ENCODE data around the gene TMEM50B.
A peak's percentile ranks its signal among the peaks of the same experiment; 100 is the strongest.
"Not testable (repeated sequence)": the region's sequence is repeated elsewhere in the genome, so short reads cannot be mapped to it uniquely, and the experiment has no call there.

The TMEM50B gene

DNA sequence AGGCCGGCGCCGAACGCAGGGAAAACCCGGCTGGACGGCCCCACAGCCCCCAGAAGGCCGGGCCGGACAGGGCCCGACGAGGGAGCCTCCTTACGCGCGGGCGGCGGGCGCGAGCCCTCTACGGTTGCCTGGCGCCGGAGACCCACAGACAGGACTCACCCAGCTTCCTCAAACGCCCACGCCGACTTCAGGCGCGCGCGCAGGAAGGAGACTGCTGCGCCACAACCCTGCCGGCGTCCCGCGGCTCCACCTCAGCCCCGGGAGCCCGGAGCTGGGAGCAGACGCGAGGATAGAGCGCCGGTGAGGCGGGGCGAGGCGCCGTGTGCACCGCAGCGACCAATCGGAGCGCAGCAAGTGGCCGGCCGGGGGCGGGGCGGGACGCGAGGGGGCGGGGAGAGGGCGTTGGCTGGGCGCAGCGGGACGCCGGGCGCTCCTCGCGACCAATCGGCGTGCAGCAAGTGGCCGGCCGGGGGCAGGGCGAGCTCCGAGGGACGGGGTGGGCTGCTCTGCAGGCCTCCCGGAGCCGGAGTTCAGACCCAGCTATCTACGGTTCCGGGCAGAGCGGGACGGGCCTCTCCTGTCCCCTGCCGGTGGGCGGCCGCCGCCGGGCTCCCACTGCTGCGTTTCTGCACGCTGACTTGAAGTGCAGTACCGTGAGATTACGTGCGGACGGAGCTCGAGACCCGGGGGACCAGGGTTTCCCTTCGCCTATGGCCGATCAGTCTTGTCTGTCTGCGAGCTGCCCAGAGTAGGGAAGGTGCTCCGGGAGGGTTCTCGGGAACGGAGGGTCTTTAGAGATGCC, at the start of gene TMEM50B:
TMEM50B (minus strand) TSS at position 296 of the 802 bp plus-strand sequence. CDS start 11,089 bp downstream, outside the sequence.
- peak; percentile 90 to 96 for DNase-seq

GRCh38 chr21:33522953-33523349, 43.2 kb upstream of the TMEM50B start:
- no peak for DNase-seq

- no peak for DNase-seq
Measured at GRCh38 chr21:33522297-33522952, 42.7 kb upstream of the TMEM50B start.

GRCh38 chr21:33518899-33519298, 39.1 kb upstream of the TMEM50B start:
- no peak for DNase-seq

DNA sequence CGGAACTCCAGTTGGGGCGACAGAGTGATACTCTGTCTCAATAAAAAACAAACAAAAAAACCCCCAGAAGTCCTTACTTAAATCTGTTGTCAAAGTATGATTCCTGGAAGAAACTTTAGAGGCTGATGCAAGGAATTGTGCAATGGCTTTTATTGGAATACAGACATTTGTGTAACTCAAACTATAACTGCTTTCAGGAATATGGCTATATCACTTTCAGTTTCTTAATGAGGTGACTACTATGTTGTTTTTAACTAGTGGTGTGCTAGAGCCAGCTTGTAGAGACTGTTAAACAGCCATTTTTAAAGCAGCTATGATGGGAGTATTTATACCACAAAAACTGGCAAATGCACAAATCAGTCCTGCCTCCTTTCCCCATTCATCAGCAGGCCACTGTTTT, 34.5 kb upstream of the TMEM50B start:
- DNase-seq: peak in 1 of 2 donors; percentile 6

GRCh38 chr21:33512481-33512880, 32.7 kb upstream of the TMEM50B start:
- DNase-seq: no peak

GRCh38 chr21:33511639-33512038, 31.9 kb upstream of the TMEM50B start:
- no peak for DNase-seq

- no peak for DNase-seq
Measured at GRCh38 chr21:33510826-33511225, 31.1 kb upstream of the TMEM50B start.

- DNase-seq: not testable (repeated sequence)
Measured at GRCh38 chr21:33507003-33507402, 27.2 kb upstream of the TMEM50B start.

DNA sequence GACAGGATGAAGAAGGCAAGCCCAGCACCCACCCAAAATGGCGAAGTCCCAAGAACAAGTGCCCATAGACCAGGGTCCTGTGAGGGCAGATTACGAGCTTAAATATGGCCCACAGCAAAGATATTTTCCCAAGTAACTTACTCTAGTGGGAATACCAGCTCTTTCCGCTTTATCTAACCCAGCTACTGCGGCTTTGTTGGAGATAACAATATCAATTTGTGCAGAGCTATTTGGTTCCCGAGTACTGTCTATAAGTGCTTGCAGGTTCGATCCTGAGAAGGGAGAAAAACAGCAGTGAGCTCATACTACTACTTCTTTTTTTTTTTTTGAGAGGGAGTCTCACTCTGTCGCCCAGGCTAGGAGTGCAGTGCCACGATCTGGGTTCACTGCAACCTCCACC, 26.1 kb upstream of the TMEM50B start:
- DNase-seq: no peak

DNA sequence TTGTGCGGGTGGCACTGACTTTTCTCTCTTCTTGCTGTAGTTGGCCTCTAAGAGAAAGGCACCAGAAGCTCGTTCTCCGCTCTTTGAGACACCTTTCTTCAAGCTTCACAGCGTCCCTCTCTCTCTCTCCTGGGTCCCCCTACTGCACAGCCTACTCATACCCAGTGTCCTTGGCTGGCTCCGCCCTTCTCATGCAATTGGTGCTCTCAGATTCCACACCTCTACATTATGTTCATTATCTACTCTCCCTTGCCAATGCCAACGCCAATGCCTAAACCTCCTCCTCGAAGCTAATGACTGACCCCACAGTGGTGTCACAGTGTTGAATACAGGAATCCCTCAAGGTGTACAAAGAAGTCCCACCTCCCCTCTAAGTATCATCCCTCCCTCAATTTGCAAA, 16.6 kb upstream of the TMEM50B start:
- DNase-seq: no peak

- DNase-seq: no peak
Measured at GRCh38 chr21:33495743-33496142, 16.0 kb upstream of the TMEM50B start.

GRCh38 chr21:33493756-33494155, 14.0 kb upstream of the TMEM50B start:
- no peak for DNase-seq

- DNase-seq: no peak
Measured at GRCh38 chr21:33492571-33492970, 12.8 kb upstream of the TMEM50B start.

DNA sequence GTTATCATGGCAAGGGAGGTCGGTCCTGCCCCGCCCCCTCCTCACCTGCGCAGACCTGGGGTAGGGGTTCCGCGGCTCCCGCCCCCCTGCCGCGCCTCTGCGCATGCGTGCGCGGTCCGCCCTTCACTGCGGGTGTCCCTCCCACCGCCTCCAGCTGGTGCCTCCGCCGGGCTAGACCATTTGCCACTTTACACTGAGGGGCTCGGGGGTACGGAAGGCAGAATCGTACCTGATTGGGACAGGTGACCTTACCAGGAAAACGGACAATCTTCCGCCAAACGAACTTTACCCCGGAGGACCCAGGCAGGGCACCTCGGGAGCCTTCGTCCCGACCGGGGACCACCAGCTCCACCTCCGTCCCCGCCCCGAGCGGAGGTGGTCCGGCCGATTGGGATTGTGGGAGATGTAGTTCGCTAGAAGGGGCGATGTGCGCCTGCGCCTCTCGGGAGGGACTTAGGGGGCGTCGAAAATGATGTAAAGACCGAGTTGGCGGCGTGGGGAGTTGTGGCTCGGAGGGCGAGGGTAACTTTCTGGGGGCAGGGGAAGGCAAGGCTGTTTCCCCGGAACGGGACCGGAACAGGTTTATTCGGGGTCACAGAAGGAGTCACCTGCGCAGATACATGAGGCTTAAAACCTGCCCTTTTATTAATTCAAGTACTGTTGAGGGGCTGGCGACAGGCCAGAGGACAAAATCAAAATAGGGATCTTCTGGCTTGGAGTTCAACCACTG, 11.8 kb upstream of the TMEM50B start, which contains the start of gene DNAJC28:
DNAJC28 (minus strand) TSS at position 344 of the 730 bp plus-strand sequence. CDS start 2,323 bp downstream, outside the sequence.
- peak; percentile 69 to 91 for DNase-seq

- DNase-seq: no peak
Measured at GRCh38 chr21:33490991-33491372, 11.2 kb upstream of the TMEM50B start.

- no peak for DNase-seq
Measured at GRCh38 chr21:33488936-33489335, 9.2 kb upstream of the TMEM50B start.

- DNase-seq: no peak
Measured at GRCh38 chr21:33487996-33488395, 8.2 kb upstream of the TMEM50B start.

DNA sequence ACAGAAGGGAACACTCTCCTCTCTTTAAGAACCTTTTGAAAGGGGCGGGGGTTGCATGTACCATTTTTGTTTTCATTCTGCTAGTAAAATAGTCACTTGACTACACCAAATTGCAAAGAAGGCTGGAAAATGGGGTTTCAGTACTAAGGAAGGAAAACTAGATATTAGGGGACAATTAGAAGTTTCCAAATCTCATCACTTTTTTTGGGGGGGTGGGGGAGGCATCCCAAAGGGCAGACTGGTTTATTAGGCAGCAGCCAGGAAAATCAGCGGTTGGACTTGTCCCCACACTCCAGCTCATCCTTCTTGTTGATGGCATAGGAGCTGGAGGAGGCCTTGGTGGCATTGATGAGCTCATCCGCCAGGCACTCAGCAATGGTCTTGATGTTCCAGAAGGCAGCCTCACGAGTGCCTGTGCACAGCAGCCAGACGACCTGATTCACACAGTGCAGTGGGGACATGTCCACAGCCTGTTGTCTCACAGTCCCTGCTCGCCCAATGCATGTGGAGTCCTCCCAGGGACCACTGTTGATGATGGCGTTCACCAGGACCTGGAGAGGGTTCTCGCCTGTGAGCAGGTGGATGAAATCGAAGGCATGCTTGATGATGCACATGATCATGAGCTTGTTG, 1.7 kb upstream of the TMEM50B start:
- DNase-seq: no peak

GRCh38 chr21:33480481-33481103, 818 bp upstream of the TMEM50B start:
- DNase-seq: no peak

GRCh38 chr21:33478935-33479678, 667 bp downstream of the TMEM50B start:
- DNase-seq: peak in 1 of 2 donors; percentile 41

DNA sequence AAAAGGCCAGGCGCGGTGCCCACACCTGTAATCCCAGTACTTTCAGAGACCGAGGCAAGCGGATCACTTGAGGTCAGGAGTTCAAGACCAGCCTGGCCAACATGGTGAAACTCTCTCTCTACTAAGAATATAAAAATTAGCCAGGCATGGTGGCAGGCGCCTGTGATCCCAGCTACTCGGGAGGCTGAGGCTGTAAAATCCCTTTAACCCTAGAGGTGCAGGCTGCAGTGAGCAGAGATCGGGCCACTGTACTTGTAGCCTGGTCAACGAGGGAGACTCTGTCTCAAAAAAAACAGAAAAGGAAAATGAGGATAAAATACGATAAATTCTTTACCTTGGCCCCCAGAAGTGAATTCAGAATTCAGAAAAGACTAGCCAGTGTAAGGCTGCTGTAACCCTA, 1.6 kb downstream of the TMEM50B start:
- no peak for DNase-seq
